Activated CD4-positive, CD25-positive, alpha-beta regulatory T cell treated with anti-CD3 and anti-CD28 coated beads, Interleukin-2, amount 50 U/mL, for 24 hours (primary cell): Measurements from ENCODE around the gene SLC16A12.

Experiments
- ATAC-seq, 2 donors: fragments of 150-1000 bp; cut with Tn5 transposase; one replicate each; pipeline ENCODE4 v1.10.0; 2021; ENCODE audit warnings: mild to moderate bottlenecking in 1 of 2, moderate library complexity in 1 of 2

SLC16A12 gene

DNA sequence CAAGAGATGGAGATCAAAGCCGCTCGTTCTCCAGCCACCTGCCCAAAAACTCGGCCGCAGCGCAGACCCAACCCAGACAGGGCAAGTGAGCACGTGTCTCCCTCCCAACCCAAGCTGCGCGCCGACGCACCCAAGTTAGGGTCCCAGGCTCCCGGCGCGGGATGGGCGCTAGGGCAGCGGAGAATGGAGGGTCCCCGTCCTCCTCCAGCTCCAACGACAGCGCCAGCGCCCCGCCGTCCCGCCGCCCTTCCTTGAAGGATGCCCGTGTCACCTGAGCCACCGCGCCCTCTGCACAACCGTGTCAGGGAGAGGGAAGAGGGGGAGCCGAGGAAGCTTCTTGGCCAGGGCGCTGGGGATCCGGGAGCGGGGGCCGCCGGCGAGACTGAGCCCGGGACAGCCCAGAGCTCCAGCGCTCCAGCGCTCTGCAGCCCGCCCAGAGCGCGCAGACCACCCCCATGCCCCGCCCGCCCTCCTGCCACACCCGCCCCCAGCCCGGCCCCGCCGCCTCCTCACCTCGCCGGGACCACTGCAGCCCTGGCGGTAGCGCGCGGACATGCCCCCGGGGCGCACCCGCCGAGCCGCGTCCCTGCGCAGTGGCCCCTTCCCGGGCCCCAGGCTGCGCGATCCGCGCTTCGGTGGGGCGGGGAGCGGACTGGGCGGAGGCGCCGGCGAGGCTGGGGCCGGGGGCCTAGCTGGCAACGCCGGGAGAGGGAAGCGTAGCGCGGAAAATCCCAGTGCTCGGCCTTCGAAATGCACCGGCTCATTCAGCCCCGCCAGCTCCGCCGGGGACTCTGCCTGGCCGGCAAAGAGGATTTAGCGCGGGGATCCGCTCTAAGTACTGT, at the start of gene SLC16A12:
Gene SLC16A12, minus strand, starts transcription at position 424 of the 842 bp plus-strand sequence. CDS start 73,016 bp downstream, outside the sequence.
- ATAC-seq = peak in 1 of 2 donors; percentile 13

- no peak for ATAC-seq
Measured at GRCh38 chr10:89582022-89582421, 46.6 kb upstream of the SLC16A12 start.

- ATAC-seq = no peak
Measured at GRCh38 chr10:89580243-89580642, 44.8 kb upstream of the SLC16A12 start.

GRCh38 chr10:89576696-89577095, 41.3 kb upstream of the SLC16A12 start:
- no peak for ATAC-seq

DNA sequence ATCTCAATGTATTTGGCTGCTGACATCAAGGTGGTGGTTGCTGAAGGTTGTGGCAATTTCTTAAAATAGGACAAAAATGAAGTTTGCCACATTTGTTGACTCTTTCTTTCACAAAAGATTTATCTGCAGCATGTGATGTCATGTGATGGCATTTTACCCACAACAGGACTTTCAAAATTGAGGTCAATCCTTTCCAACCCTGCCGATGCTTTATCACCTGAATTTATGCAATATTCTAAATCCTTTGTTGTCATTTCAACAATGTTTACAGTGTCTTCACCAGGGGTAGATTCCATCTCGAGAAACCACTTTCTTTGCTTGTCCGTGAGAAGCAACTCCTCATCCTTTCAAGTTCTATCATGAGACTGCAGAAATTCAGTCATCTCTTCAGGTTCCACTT, 40.6 kb upstream of the SLC16A12 start:
- ATAC-seq = no peak

- no peak for ATAC-seq
Measured at GRCh38 chr10:89575031-89575430, 39.6 kb upstream of the SLC16A12 start.

- no peak for ATAC-seq
Measured at GRCh38 chr10:89574368-89574767, 39.0 kb upstream of the SLC16A12 start.

DNA sequence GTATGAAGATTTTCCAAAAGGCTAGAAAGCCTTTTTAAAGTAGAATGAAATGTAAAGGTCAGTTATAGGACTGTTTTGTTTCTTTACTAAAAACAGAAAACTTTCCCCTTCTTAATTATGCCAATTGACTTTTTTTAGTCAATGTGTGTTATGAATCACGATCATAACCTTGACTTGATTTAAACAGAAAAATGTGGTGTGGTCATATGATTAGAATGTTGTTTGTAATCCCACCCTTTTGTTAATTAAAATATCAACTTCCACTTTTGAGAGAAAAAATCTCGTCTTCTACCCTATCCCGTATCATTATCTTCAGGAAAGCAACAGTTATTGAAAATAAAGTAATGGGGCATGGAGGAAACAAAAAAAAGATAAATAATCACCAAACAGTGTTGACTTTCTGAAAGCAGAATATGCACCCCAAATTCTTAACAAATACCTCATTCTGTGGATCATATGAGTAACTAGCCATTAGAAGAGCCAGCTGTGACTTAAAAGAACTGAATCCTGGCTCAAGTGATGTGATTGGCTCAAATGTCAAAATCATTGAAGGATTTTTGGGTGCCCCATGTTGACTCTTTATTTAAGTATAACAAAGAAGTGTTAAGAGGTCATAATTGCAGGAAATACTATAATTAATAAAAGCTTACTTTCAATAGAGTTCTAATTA, 32.3 kb upstream of the SLC16A12 start:
- ATAC-seq = no peak

DNA sequence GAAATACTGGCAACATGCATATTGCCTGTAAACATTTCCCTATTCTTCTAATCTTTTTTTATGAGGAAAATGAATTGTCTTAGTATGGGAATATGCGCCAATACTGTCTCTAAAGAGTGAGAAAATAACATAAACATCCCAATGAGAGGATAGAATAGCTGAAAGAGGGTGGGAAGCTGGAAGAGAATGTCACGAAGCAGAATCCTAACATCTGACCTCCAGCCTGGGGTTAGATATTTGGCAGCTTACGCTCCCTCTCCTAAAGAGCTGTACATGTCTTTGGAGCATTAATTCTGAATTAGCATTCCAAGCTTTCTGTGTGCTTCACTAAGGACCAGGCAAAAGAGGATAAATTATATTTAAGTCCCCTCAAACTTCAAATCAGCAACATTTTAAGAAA, 31.6 kb upstream of the SLC16A12 start:
- no peak for ATAC-seq

GRCh38 chr10:89566095-89566950, 30.9 kb upstream of the SLC16A12 start:
- ATAC-seq = no peak

DNA sequence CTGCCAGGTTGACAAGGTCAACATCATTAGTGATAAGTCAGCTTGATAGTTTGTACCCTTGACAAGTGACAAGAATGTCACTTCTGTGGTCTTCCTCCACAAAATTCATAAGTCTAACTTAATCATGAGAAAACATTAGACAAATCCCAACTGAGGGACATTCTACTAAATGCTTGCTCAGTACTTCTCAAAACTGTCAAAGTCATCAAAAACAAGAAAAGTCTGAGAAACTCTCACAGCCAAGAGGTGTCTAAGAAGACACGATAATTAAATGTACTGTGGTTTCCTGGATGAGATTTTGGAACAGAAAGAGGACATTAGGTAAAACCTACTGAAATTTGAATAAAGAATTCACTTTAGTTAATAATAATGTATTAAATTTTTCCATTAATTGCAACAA, 29.8 kb upstream of the SLC16A12 start:
- no peak for ATAC-seq

- ATAC-seq = peak; percentile 48 to 73
Measured at GRCh38 chr10:89563861-89564478, 28.6 kb upstream of the SLC16A12 start.

DNA sequence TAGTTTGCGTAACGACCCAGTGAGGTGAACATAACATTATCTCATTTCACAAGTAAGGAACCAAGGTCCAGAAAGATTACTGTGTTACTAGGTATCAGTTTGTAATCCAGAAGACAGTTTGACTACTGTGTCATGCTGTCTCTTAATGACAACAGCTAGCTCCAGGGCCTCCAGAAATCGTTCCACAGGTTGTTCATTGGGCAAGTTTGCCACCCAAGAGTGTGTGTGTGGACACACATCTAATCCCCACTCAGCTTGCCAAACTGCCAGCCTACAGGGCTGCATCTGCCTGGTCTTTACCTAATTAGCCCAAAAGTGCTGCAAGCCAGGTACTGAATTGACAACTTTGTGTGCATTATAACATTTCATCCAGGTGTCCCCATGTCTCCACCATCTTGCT, 27.9 kb upstream of the SLC16A12 start:
- ATAC-seq = no peak

- ATAC-seq = no peak
Measured at GRCh38 chr10:89556600-89556999, 21.2 kb upstream of the SLC16A12 start.

DNA sequence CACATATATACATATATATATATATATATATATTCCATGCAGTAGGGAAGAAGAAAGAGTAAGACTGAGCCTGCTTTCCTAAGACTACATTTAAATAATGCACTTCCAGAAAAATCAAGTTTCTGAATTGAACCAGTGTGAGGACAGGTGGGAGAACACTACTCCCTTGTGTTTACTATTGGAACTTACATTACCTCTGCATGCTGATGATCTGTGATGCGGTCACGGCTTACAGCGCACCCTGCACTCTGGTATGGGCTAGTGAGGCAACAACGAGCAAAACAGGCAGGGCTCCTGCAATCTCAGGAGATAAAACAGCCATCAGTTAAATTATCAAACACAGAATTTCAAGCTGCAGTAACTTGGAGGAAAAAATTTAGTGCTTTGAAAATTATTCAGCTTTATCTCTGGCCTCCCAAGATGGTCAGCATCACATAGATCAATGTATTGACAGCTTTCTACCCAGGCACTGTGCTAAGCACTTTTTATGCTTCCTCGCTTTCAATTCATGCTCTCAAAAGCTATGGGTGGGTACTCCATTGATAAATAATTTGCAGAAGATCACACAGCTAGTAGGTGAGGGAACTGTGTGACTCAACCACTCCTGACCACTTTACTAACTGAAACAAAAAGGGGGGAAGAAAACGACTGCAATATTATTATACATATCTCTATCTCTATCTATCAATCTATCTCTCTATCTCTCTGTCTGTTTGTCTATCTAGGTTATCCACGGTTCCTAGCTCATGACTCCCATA, 20.5 kb upstream of the SLC16A12 start:
- no peak for ATAC-seq

- no peak for ATAC-seq
Measured at GRCh38 chr10:89554433-89554832, 19.0 kb upstream of the SLC16A12 start.

- ATAC-seq = no peak
Measured at GRCh38 chr10:89553064-89553734, 17.8 kb upstream of the SLC16A12 start.

DNA sequence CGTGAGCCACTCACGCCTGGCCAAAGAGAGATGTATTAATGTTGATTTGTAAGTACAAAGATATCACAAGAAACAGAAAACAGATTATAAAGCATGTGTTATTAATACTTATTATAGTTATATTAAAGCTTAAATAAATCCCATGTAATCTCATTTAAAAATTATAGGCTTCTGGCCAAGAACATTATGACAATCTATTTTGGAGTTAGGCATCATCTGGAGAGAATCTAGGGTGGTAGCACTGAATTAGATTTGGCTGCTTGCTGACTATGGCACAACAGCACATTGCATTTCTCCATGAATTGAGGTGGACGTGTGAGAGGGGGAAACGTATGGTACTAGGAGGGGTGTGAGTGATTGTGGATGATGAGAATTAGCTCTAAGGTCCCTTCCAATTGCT, 16.8 kb upstream of the SLC16A12 start:
- no peak for ATAC-seq

GRCh38 chr10:89550509-89550908, 15.1 kb upstream of the SLC16A12 start:
- no peak for ATAC-seq

- ATAC-seq = no peak
Measured at GRCh38 chr10:89549510-89549909, 14.1 kb upstream of the SLC16A12 start.

DNA sequence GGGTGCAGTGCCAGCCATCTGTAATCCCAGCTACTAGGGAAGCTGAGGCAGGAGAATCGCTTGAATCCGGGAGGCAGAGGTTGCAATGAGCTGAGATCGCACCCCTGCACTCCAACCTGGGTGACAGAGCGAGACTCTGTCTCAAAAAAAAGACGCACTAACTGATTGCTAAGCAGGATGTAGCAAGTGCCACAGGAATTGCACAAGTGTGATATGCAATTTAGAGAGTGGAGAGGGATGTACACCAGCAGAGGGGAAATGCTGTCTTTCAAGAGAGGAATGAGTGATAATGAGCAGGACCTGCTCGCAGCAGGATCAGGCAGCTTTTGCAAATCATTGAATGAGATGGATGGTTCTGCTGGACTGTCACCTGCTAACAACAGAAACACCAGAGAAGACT, 13.3 kb upstream of the SLC16A12 start:
- ATAC-seq = no peak
